Adrenal gland (tissue), 12 donors: ENCODE data around the gene TCERG1L. TPM values are rescaled to one million over a fixed set of nuclear protein-coding genes. Genes with fewer than 3 reads are reported as not detected.

Source experiments
- DNase-seq, 7 donors: peaks; one replicate each; pipeline ENCODE4 v3.0.0-alpha.2; 2019 to 2020
- H3K27ac ChIP-seq, 5 donors: fragments of 200-600 bp; sonication (generic) in 4 of 5; 1 replicate in 3 of 5; 2 replicates in 2 of 5; pipeline versions ENCODE4 v1.5.1 to v1.8.0; 2016 to 2020; ENCODE audit warnings: mild to moderate bottlenecking in 1 of 5
- H3K27me3 ChIP-seq: fragments of 200-600 bp; 2 replicates; pipeline ENCODE4 v1.8.0; 2021
- H3K36me3 ChIP-seq, 2 donors: fragments of 200-600 bp; replicated peaks in 1 of 2; 1 replicate in 1 of 2; 2 replicates in 1 of 2; pipeline versions ENCODE4 v1.5.1 to v1.8.0; 2018 to 2022
- H3K4me1 ChIP-seq, 2 donors: fragments of 200-600 bp; replicated peaks in 1 of 2; 1 replicate in 1 of 2; 2 replicates in 1 of 2; pipeline versions ENCODE4 v1.5.1 to v1.8.0; 2018 to 2021
- H3K4me3 ChIP-seq, 4 donors: fragments of 200-600 bp; sonication (generic) in 3 of 4; one replicate each; pipeline ENCODE4 v1.5.1; 2016 to 2018
- H3K9me3 ChIP-seq, 3 donors: fragments of 200-600 bp; sonication (generic) in 1 of 3; replicated peaks in 1 of 3; 1 replicate in 2 of 3; 2 replicates in 1 of 3; pipeline versions ENCODE4 v1.5.1 to v1.8.0; 2016 to 2021
- CTCF ChIP-seq, 6 experiments: fragments of 450-650 bp in 4 of 6; fragments of 200-600 bp in 2 of 6; sonication (generic) in 1 of 6; IDR thresholded peaks; 1 replicate in 5 of 6; 2 replicates in 1 of 6; pipeline versions ENCODE4 v1.5.1 to v1.8.0; 2016 to 2021; ENCODE audit warnings: antibody characterized with exemption in 6 of 6, mild to moderate bottlenecking in 2 of 6, moderate library complexity in 1 of 6
- POLR2A ChIP-seq, 2 donors: fragments of 450-650 bp; IDR thresholded peaks; one replicate each; pipeline ENCODE4 v1.6.1; 2017; ENCODE audit warnings: antibody characterized with exemption in 2 of 2, mild to moderate bottlenecking in 2 of 2, moderate library complexity in 1 of 2
- WGBS, 4 donors: extraction: QIAGEN DNeasy Blood & Tissue Kit in 2 of 4; methylation state at CpG; one replicate each; pipeline versions ENCODE4 v1.1.5 to v1.1.7; 2013 to 2017; 5-methylcytosine and 5-hydroxymethylcytosine counted together
- intact Hi-C, 2 donors: fragments of 100-400 bp; cut with DNase I; formaldehyde crosslinking; loops; one replicate each; pipeline versions ENCODE4 v1.14.1 to v1.15.0; 2022 to 2023
- polyA plus RNA-seq, 3 donors: library from polyadenylated mRNA; stranded (reverse); fragments of 200-250 nt in 2 of 3; fragments of 350-450 nt in 1 of 3; fragmentation: Illumina TruSeq in 1 of 3; extraction: RNeasy Lipid Tissue Mini Kit (QIAGEN cat#74804) in 1 of 3; gene quantifications; one replicate each; pipeline ENCODE4 v1.2.3, GENCODE V29; 2013 to 2014
- total RNA-seq, 9 donors: library from RNA; depleted of rRNA in 4 of 9; stranded (reverse); fragments of >200 nt in 4 of 9; fragments of 120-200 nt in 1 of 9; fragmentation: NEBNext Ultra II Directional in 1 of 9; extraction: Animal tissue kit (Norgen Biotek cat#: 25700) in 1 of 9; gene quantifications; one replicate each; pipeline versions ENCODE4 v1.1.0 to v1.2.4, GENCODE V29; 2013 to 2023
- donor health status: healthy with polysubstance abuse.
- donor health status: Bipolar disorder and iron deficiency.
- donor health status: DM: yes; HTN: yes; CAD: no.
- donor health status: DM: no; HTN: no; CAD: no.
- donor health status: DM: no; HTN: no; CAD: no.
- donor health status: DM: yes; HTN: yes; CAD: no.

The TCERG1L gene
- total and polyA plus RNA-seq, 12 donors: 0.17 to 3.4 (median 0.97) TPM

GRCh38 chr10:131074682-131075081 lies 236.8 kb downstream of the TCERG1L start:
- TF ChIP-seq POLR2A (IDR thresholded peaks at IDR 0.05): no peak
- TF ChIP-seq CTCF (IDR thresholded peaks at IDR 0.05): no peak
- intact Hi-C loops: no loop called here
- 69 to 95% (median 90%) methylated on average over 2 to 8 of the region's 8 CpGs for WGBS, 4 donors
- no peaks in the 10 kb centered on the region for H3K27me3 ChIP-seq
- H3K27ac ChIP-seq: no peak overlapping the region
- H3K4me1 ChIP-seq: no peaks in the 10 kb centered on the region
- no peaks in the 10 kb centered on the region for H3K9me3 ChIP-seq
- H3K36me3 ChIP-seq: no peaks in the 10 kb centered on the region
- no peak overlapping the region for H3K4me3 ChIP-seq
- no peak for DNase-seq

DNA sequence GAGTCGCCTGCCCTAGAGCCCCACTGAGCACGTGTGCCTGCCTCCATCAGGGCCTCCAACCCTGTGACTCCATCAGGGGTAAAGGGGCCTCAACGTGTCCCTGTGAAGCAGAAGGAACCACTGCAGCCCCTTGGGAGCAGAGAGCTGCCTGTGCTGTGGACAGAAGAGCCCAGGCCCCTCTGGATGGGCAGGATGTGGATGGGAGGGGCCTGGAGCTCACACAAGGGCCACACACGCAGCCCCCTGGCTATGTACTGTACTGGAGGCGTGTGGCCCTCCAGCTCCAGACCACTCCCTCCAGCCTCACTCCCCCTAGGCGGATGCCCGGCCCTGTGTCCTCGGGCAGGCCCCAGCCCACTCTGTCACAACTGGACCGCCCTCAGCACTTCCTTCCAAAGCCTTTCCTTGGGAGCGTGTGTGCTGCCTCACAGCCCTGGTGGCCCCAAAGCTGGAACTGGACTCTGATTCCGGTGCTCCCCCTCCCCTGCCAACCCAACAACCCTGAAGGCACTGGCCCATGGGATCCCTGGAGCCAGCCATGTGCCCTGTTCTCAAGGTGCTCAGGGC lies 238.0 kb downstream of the TCERG1L start:
- DNase-seq: no peak
- Histone ChIP-seq H3K27ac (no peak overlapping the region), H3K9me3 (no peaks in the 10 kb centered on the region), H3K36me3 (no peaks in the 10 kb centered on the region), H3K4me1 (no peaks in the 10 kb centered on the region), H3K4me3 (no peak overlapping the region), H3K27me3 (no peaks in the 10 kb centered on the region)
- WGBS, 4 donors: 68 to 80% (median 75%) methylated on average over 7 to 11 of the region's 11 CpGs
- TF ChIP-seq CTCF (IDR thresholded peaks at IDR 0.05): no peak
- no peak for TF ChIP-seq POLR2A (IDR thresholded peaks at IDR 0.05)
- intact Hi-C loops: no loop called here

DNA sequence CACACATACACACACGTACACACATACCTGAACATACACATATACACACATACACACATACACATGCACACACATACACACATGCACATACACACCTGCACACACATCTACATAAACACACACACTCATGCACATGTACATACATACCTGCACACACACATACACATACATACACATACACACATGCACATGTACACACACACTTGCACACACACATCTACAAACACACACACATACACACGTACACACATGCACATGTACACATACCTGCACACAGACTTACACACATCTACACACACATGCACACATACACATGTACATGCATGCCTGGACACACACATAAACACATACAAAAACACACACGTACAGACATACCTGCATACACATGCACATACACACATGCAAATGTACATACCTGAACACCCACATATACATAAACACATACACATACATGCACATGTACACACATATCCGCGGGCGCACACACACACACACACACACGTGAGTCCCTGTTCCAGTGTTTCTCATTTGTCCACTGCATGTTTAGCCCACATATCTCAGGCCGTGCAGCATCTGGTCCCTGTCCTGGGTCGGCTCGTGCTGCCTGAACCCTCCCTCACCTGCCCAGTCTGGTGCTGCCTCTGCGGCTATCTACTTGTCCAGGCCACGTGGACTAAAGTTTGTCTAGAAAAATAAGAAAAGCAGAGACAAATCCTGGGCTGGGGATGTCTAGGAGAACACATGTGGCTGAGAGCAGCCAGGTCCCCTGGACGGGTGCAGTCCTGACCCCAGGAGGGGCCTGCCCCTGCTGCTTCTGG lies 238.7 kb downstream of the TCERG1L start:
- WGBS, 4 donors: 78 to 92% (median 91%) methylated on average over 13 of the region's 13 CpGs
- DNase-seq: no peak
- no peaks in the 10 kb centered on the region for H3K36me3 ChIP-seq
- no peaks in the 10 kb centered on the region for H3K27me3 ChIP-seq
- intact Hi-C loops: no loop called here
- no peak overlapping the region for H3K4me3 ChIP-seq
- TF ChIP-seq POLR2A (IDR thresholded peaks at IDR 0.05) (no peak), CTCF (IDR thresholded peaks at IDR 0.05) (no peak)
- H3K4me1 ChIP-seq: no peaks in the 10 kb centered on the region
- no peaks in the 10 kb centered on the region for H3K9me3 ChIP-seq
- H3K27ac ChIP-seq: no peak overlapping the region

DNA sequence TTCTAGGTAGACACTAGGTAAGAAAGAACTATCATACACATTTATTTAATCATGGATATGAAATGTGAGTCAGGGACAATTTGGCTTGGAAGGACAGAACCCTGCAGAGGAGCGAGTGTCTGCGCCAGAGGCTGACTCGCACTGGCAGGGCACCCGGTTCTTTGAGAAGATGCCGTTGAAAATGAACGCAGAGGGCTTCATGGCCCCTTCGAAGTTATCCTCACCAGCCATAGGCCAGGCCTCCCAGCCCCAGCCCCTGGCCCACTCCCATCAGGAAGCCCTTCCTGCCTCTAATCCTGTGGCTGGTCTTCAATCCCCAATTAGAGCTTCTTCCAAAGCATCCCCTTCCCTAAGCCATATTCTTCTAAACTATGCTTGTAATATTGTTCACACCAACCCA lies 239.8 kb downstream of the TCERG1L start:
- no peaks in the 10 kb centered on the region for H3K36me3 ChIP-seq
- no peak overlapping the region for H3K27ac ChIP-seq
- WGBS, 4 donors: 74 to 88% (median 82%) methylated on average over 7 of the region's 7 CpGs
- H3K9me3 ChIP-seq: no peaks in the 10 kb centered on the region
- TF ChIP-seq POLR2A (IDR thresholded peaks at IDR 0.05): no peak
- no peak for TF ChIP-seq CTCF (IDR thresholded peaks at IDR 0.05)
- no peaks in the 10 kb centered on the region for H3K4me1 ChIP-seq
- no peak for DNase-seq
- H3K27me3 ChIP-seq: no peaks in the 10 kb centered on the region
- no peak overlapping the region for H3K4me3 ChIP-seq
- intact Hi-C loops: no loop called here
